ENCODE results near the gene LIN28B.
"Not testable (repeated sequence)": the region's sequence is repeated elsewhere in the genome, so short reads cannot be mapped to it uniquely, and the experiment has no call there.

The LIN28B gene

DNA sequence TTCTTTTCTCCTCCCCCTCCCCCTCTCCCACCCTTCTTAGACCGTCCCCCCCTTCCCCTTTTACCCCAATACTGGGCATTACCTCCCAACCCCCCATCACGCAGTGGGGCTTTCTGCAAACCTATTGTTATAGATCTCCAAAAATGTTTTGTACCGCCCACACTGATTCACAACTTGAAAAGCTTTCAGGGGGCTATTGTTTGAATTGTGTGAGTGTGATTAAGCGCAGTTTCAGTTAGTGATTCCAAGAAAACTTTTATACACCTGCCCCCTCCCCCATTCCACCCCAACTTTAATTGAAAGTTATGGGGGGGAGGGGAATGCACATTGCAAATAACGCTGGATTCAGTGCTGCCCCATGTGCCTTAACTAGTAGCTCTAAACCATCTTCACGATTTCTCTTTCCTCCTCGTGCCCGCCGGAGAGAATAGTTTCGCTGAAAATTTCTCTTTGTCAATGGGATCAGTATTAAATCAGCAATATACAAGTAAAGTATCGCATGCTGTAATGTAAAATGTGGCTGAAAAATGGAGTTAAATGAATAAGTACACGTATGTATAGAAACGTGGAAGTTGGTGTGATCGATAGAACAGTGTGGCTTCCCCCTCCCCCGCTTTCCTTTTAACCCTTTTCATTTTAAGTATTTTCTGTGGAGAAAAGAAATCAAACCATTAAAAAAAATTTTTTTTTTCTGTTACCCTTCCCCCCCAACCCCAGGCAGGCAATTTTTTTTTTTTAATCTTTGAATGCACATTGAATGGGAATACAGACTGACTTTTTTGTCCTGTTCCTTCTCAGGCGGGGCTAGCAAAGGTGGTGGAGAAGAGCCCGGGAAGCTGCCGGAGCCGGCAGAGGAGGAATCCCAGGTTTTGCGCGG, 632 bp downstream of the LIN28B start:
- DNase-seq = no peak

GRCh38 chr6:104958178-104959025, 1.5 kb downstream of the LIN28B start:
- no peak for DNase-seq

- no peak for DNase-seq
These were observed 2.3 kb downstream of the LIN28B start for GRCh38 chr6:104959026-104959858.

DNA sequence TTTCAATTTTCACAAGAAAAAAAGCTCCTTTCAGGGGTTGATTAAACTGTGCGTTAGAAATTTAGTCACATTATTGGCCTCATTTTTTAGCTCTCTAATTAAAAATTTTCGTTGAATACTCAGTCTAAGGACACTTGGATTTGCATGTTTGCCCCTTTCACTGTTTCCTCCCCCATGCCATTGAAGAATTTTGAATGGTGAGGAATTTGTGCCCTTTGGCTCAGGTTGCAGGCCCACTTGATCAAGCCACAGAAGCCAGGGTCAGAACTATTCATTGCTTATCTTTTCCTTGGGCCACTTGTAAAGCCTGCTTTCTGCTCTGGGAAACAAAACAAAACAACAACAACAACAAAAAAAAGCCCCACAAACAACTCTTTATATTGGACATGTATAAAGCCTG, 12.2 kb downstream of the LIN28B start:
- no peak for DNase-seq

DNA sequence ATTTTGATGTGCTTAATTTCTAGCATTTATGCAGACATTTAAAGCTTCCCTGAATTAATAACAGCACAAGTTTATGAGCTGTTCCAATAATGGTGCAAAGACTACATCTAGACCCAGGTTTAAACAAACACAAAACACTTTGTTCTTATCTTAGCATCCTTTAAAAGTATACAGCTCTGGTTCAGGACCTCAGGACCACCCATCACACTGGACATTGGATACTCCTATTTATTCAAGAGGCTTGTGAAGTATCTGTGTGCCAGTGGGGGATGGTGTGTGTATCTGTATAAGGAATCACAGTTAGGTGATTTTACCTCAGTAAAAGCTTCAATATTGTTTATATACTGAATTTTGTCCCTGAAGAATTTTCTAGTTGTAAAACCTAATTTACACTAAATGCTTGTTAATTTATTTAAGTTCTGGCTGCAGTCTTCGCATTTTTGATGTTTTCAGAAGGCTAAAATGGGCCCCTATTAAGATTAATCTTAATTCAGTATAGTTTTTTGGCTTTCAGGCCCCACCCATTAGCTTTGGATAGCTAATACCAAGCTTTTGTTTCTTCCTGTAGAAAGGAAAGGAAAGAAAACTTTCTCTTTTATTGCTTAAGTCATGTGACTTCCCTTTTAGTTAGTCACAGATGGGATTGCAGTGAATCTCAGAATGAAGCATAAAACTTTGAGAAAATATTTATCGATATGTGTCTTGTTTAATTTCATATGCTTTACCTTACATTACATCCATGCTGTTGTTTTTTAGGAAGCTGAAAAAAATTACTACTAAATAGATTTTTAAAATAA, 13.1 kb downstream of the LIN28B start:
- no peak for DNase-seq

DNA sequence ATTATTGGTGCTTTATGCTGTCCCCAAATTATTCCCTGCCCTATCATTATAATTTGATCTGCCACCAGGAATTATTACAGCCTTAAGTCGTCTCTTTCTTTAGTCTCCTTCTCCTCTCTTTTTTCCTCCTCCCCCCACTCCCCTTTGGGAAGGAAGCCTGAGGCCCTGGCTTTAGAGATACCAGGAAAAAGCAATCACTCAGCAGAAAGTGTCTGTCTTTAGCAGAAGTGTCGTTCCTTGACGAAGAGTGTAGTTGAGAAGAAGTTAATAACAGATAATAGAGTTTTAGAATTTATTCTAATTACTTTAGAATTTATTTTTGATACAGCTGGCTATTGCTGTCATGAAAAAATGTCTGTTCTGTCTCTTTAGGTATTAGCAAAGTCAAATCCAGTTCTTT, 16.5 kb downstream of the LIN28B start:
- no peak for DNase-seq

GRCh38 chr6:104983296-104983695, 26.4 kb downstream of the LIN28B start:
- no peak for DNase-seq

- DNase-seq = no peak
These were observed 26.9 kb downstream of the LIN28B start for GRCh38 chr6:104983776-104984175.

DNA sequence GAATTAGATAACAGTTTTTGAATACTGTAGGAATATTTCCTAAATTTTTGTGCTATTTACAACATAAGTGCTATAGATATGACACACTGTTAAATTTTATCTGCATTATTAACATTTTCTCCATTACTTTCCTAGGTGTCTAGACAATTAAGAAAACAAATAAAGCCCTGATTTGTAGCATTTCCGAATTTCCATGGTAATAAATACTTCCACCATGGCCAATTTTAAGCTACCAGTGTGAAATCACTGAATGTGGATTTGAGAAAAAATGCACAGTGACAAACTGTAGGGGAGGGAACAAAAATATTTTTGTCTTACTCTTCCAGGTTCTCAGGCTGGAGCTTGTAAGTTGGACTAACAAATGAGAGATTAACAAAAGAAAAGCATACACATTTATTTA, 27.9 kb downstream of the LIN28B start:
- DNase-seq = no peak

- not testable (repeated sequence) for DNase-seq
These were observed 29.0 kb downstream of the LIN28B start for GRCh38 chr6:104985875-104986274.

DNA sequence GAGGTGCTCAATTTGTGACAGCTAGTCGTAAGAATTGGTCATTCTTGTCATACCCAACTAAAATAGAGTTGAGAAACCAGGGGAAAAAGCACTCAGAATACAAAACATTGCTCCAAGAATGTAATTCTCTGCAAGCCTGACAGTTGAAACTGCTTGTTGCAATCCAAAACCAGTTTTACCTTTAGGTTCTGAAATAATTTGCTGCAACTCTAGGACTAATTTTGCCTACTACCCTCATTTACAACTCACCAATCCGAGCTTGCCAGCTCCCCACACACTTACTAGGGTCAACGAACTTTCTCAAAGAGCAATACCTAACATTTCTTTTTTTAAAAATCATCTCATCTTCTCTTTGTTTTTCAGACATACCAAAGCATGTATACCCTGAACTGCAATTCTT, 29.7 kb downstream of the LIN28B start:
- DNase-seq = no peak

DNA sequence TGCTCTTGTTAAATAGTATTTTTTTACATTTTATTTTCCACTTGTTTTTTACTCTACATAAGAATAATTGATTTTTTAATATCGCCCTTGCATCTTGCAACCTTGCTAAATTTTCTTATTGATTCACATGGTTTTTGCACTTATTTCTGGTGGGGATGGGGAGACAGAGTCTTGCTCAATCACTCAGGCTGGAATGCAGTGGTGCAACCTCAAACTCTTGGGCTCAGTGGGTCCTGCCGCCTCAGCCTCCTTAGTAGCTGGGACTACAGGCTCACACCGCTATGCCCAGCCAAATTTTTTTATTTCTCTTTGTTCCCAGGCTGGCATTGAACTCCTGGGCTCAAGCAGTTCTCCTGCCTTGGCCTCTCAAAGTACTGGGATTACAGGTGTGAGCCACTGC, 30.3 kb downstream of the LIN28B start:
- DNase-seq = no peak

DNA sequence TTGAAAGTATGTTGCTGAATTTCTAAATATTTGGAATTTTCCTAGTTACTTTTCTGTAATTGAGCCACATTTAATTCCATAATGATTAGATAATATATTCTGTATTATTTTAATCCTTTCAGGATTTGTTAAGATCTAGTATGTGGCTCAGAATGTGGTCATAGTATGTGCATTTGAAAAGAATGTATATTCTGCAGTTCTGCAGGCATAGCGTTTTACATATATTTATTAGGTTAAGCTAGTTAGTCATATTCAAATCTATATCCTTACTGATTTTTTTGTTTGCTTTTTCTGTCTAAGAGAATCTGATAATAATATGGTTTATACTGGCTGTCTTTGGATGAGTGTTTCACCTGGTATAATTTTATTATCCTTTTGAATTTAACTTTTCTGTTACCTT, 33.2 kb downstream of the LIN28B start:
- DNase-seq = no peak

DNA sequence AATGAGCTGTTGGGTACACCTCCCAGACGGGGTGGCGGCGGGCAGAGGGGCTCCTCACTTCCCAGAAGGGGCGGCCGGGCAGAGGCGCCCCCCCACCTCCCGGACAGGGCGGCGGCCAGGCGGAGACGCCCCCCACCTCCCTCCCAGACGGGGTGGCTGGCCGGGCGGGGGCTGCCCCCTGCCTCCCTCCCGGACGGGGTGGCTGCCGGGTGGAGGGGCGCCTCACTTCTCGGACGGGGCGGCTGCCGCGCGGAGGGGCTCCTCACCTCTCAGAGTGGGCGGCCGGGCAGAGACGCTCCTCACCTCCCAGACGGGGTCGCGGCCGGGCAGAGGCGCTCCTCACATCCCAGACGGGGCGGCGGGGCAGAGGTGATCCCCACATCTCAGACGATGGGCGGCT, 34.2 kb downstream of the LIN28B start:
- DNase-seq = not testable (repeated sequence)

GRCh38 chr6:104993576-104993975, 36.7 kb downstream of the LIN28B start:
- DNase-seq = not testable (repeated sequence)

- DNase-seq = no peak
These were observed 39.2 kb downstream of the LIN28B start for GRCh38 chr6:104995989-104996617.

DNA sequence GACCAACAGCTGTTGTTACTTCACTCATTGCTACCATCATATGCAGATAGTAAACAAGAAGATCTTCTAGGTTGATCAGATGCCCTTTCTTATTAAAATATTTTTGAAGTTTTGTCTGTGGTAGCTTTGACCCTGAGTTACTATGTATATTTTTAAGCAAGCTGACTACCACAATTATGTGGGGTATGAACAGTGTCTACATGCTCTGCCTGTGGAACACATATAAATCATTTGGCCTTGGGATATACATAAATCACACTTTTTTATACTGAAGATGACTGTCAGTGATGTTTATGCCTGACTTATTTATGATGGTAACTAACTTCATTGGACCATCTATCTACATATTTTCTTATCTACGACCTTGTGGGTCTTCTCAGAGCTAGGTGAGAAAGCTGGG, 44.2 kb downstream of the LIN28B start:
- DNase-seq = no peak

DNA sequence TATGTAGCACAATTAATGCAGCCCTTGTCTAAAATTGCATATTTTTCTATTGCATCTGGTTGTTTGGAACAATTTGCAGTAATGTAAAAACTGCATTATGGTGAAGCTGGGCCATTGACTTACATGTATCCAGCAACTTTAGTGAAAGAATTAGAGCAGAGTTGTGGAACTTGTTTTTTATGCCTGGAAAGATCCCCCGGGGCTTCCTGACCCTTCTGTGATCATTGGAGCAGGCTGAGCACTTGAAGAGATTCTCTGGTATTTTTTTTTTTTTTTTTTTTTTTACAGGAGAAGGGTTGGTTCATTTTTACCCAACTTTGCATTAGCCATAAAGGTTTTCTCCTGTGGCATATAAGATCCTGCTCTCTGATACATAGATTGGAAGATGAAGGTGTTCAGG, 45.0 kb downstream of the LIN28B start:
- no peak for DNase-seq

DNA sequence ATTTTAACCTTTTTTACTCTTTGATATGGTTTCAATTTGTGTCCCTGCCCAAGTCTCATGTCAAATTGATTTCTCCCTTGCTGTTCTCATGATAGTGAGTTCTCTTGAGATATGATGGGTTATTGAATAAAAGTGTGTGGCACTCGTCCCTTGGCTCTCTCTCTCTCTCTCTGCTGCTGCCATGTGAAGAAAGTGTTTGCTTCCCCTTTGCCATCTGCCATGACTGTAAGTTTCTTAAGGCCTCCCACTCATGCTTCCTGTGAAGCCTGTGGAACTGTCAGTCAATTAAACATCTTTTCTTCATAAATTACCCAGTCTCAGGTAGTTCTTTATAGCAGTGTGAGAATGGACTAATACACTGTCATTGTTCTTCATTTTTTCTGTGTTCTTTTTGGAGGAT, 48.5 kb downstream of the LIN28B start:
- no peak for DNase-seq

DNA sequence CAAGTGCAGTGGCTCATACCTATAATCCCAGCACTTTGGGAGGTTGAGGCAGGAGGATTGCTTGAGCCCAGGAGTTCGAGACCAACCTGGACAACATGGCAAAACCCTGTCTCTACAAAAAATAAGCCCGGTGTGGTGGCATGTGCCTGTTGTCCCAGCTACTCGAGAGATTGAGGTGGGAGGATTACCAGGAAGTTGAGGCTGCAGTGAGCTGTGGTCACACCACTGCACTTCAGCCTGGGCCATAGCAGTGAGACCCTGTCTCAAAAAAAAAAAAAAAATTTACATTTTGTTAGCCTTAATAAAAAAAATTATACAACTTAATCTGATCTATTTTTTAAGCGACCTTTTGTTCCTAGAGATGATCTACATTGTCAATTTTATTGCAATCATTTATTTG, 56.6 kb downstream of the LIN28B start:
- DNase-seq = not testable (repeated sequence)

DNA sequence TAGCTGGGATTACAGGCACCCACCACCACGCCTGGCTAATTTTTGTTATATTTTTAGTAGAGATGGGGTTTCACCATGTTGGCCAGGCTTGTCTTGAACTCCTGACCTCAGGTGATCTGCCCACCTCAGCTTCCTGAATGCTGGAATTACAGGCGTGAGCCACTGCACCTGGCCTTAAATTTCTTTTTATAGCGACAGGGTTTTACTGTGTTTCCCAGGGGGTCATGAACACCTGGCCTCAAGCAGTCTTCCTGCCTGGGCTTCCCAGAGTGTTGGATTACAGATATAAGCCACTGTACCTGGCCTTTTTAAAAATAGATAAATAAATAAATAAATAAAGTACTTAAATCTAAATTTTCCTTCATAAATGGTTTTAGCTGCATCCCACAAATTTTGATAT, 57.5 kb downstream of the LIN28B start:
- no peak for DNase-seq

DNA sequence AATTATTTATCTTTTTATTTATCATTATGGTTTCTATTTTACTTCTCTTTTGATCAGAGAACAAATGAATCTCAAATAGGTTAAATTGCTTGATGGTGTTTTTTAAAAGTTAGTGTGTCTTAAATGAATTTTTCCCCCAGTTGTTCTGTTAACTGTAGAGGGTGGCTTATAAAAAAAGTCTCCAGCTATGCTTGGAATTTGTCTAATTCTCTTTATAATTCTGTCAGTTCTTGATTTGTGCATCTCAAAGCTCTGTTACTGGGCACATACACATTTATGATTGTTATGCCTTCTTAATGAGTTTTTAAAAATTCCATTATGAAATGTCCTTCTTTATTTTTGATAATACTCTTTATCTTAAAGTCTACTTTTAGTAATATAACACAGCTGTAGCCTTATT, 58.0 kb downstream of the LIN28B start:
- no peak for DNase-seq

Data from RPMI8226 (cell line).